C4-2B (cell line): ENCODE results near the gene PRKAG2.

Experiments
- H3K27ac ChIP-seq: fragments of 450-650 bp; 2 replicates; pipeline ENCODE4 v1.5.1; 2017
- ZFX ChIP-seq: fragments of 450-650 bp; IDR thresholded peaks from 2 replicates; pipeline ENCODE4 v1.6.1; 2017
- TF ChIP-seq, protein P1 (sequence below): fragments of 450-650 bp; conservative IDR thresholded peaks from 2 replicates; pipeline ENCODE4 v1.5.1; 2017; ENCODE audit warnings: mild to moderate bottlenecking

PRKAG2 gene

DNA sequence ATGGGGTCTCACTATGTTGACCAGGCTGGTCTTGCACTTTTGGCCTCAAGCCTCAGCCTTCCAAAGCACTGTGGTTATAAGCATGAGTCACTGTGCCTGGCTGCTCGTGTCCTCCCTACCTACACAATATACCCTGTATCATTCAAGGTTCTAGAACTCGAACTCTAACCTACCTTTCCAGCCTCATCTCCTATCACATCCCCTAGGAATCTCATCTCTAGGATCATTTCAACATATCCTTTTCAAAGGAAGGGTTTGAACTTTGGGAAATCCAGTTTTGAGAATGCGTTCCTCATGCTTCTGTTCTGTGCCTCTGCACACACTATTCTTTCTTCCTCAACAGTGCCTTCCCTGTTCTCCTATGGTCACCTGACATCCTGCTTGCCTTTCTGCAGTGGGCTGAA is 269.4 kb downstream of the PRKAG2 start:
- no peak overlapping the region for H3K27ac ChIP-seq
- TF ChIP-seq, protein P1, sequence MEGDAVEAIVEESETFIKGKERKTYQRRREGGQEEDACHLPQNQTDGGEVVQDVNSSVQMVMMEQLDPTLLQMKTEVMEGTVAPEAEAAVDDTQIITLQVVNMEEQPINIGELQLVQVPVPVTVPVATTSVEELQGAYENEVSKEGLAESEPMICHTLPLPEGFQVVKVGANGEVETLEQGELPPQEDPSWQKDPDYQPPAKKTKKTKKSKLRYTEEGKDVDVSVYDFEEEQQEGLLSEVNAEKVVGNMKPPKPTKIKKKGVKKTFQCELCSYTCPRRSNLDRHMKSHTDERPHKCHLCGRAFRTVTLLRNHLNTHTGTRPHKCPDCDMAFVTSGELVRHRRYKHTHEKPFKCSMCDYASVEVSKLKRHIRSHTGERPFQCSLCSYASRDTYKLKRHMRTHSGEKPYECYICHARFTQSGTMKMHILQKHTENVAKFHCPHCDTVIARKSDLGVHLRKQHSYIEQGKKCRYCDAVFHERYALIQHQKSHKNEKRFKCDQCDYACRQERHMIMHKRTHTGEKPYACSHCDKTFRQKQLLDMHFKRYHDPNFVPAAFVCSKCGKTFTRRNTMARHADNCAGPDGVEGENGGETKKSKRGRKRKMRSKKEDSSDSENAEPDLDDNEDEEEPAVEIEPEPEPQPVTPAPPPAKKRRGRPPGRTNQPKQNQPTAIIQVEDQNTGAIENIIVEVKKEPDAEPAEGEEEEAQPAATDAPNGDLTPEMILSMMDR: no peak
- TF ChIP-seq ZFX: no peak

DNA sequence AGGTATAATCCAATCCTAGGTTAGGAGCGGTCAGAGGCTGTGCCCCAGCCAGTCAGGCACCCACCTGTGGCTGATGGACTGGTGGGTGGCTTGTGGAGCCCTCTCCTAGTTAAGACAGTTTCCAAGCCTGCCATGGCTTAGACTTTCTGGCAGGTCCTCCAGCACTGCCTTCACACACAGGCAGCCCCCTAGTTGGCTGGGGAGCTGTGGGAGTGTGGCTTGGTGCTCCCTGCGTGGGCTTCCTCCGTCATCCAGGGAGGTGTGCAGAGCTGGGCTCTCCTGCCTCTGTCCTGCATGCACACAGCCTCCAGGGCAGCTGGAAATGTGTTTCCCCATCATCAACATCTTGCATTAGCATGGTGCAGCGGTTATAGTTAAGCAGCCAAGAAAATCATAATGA is 273.0 kb downstream of the PRKAG2 start:
- TF ChIP-seq, protein P1: no peak
- TF ChIP-seq ZFX: no peak
- no peak overlapping the region for H3K27ac ChIP-seq

DNA sequence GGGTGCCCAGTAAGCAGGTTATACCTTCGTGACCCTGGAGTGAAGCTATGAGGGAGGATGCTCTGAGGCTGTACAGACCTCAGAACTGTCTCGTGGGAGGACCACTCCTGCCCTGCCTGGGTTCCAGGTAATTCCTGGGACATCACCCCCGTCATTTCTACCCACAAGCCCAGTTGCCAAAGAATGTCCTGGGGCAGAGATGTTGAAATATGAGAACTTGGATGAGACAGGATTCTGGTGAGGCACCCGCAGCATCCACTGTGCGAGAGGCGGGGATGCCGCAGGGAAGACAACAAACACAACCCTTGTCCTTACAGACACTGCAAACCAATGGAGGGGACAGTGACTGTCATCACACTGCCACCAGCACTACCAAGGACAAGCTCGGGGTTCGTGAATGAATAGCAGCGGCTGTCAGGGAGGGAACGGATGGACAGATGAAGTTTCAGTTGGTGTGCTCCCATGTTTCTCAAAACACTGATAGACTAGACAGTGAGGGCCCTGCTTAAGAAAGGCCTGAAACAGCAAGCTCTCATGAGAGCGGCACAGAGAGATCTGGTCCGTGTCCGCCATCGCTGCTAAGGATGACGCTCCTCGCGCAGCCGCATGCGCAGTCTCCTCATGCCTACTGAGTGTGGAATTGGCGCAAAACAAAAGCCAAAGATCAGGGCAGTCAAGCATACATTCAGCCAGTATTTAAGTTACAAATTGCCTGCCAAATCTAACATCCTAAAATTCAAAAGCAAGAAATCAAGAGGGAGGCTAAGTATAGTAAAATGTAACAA is 275.2 kb downstream of the PRKAG2 start:
- no peak overlapping the region for H3K27ac ChIP-seq

DNA sequence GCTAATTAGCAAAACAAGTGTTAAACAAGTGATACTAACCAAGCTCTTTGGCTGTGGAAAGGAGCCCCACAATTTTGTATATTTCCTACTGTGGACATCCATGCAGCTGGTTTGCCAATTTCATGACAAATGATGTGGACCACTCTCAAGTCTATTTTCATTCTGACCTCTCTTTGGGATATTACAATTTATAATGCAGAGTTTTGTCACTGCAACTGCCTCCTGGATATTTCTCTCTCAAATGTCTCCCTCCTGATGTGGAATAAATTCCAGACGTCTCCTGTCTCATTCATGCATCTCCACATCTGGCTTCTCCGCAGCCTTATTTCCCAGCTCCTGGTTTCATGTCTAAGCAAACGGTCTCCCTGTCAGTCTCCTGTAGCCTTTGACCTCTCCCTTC is 276.6 kb downstream of the PRKAG2 start:
- TF ChIP-seq, protein P1: no peak
- TF ChIP-seq ZFX: no peak
- H3K27ac ChIP-seq: no peak overlapping the region

More for the DNA sequence above, 275.2 kb downstream of the PRKAG2 start:
- no peak for TF ChIP-seq ZFX
- TF ChIP-seq, protein P1: no peak

DNA sequence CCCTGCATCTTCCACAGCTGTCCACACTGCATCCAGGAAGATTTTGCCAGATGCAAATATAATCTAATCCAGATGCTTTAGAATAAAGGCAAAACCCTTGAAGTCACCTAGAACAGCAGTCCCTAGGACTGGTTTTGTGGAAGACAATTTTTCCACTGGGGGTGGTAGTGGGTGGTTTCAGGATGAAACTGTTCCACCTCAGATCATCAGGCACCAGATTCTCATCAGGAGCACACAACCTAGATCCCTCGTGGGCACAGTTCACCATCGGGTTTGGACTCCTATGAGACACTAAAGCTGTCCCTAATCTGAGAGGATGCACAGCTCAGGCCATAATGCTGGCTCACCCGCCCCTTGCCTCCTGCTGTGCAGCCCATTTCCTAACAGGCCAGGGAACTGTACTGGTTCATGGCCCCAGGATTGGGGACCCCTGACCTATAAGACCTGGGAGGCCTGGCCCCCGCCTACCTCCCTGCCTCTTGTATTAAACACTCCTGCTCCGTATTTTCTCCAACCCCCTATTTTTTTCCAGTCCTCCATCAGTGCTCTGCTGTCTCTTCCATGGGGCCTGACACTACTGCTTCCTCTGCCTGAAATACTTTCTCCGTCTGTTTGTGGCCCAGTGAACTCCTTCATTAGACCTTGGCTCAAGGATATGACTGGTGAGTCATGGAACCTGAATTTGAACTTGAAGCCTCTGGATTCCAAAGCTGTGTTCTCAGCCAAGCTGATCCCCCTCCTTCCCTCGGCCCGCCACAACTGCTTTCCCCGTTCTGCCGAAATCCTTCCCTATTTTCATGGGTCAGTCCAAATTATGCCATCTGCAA is 277.3 kb downstream of the PRKAG2 start:
- no peak for TF ChIP-seq ZFX
- TF ChIP-seq, protein P1: no peak
- no peak overlapping the region for H3K27ac ChIP-seq

DNA sequence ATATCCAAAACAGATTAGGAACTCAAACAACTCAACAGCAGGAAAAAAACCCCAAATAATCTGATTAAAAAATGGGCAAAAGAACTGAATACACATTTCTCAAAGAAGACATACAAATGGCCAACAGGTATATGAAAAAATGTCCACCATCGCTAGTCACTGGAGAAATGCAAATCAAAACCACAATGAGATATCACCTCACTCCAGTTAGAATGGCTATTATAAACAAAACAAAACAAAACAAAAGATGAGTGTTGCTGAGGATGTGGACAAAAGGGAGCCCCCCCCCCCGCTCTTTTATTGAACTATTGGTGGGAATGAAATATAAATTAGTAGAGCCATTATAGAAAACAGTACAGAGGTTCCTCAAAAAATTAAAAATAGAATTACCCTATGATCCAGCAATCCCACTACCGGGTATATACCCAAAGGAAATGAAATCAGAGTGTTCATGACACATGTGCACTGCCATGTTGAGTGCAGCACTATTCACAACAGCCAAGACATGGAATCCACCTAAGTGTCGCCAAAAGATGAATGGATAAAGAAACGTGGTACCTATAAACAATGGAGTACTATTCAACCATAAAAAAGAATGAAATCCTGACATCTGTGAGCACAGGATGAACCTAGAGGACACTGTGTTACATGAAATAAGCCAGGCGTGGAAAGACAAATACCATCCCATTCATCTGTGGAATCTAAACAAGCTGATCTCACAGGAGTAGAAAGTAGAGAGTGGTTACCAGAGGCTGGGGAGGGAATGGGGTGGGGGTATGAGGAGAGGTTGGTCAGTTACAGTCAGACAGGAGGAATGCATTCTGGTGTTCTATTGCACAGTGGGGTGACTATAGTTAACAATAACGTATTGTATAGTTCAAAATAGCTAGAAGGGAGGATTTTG is 279.1 kb downstream of the PRKAG2 start:
- H3K27ac ChIP-seq: no peak overlapping the region
- no peak for TF ChIP-seq ZFX
- TF ChIP-seq, protein P1: no peak
